Measurements from ENCODE around the gene EMX1.

The EMX1 gene

GRCh38 chr2:72952110-72952823 is 34.9 kb downstream of the EMX1 start:
- Histone ChIP-seq H2AFZ (ENCODE audit: low read length) (no peak overlapping the region), H3K79me1 (ENCODE audit: low read depth, low read length) (no peaks in the 10 kb centered on the region), H4K91ac (ENCODE audit: low read depth, low read length, poor library complexity) (no peak overlapping the region), H3K14ac (ENCODE audit: low read length) (no peak overlapping the region), H3K23ac (ENCODE audit: low read depth, low read length, poor library complexity) (no peak overlapping the region), H3K4ac (ENCODE audit: low read length) (no peak overlapping the region), H2BK5ac (ENCODE audit: low read length) (no peak overlapping the region), H3K4me2 (ENCODE audit: insufficient read depth, low read length, poor library complexity, severe bottlenecking) (no peak overlapping the region), H3K4me1 (ENCODE audit: control insufficient read depth in 2 of 2, insufficient read depth in 1 of 2, low read depth in 1 of 2, low read length in 2 of 2) (peaks cover 8 to 47% of the 10 kb centered on the region in 2 donors), H4K8ac (ENCODE audit: low read depth, low read length) (no peak overlapping the region), H3K4me3 (ENCODE audit: low read length in 2 of 2) (no peak overlapping the region), H2BK120ac (ENCODE audit: low read depth, low read length) (no peak overlapping the region), H3K9ac (ENCODE audit: low read depth, low read length, poor library complexity) (no peak overlapping the region), H3K18ac (ENCODE audit: low read length) (peak overlapping the region; percentile 34), H3K36me3 (replicated peaks in 1 of 2; ENCODE audit: control insufficient read depth in 2 of 2, insufficient read depth in 2 of 2, low read length in 2 of 2) (no peaks in the 10 kb centered on the region), H3K27me3 (ENCODE audit: control insufficient read depth in 3 of 3, insufficient read depth in 3 of 3, low read depth in 1 of 3, low read length in 3 of 3) (peaks cover 0 to 30% (median 0%) of the 10 kb centered on the region in 3 experiments), H3K27ac (replicated peaks; ENCODE audit: low read length) (no peak overlapping the region), H2BK12ac (ENCODE audit: low read length) (no peak overlapping the region), H2AK5ac (ENCODE audit: low read depth, low read length) (peak overlapping the region; percentile 85), H3K9me3 (replicated peaks in 1 of 2; ENCODE audit: control insufficient read depth in 2 of 2, insufficient read depth in 1 of 2, low read depth in 1 of 2, low read length in 2 of 2) (peaks cover 0 to 6% of the 10 kb centered on the region in 2 donors), H2BK15ac (ENCODE audit: low read length) (peak overlapping the region; percentile 72)
- no peak for DNase-seq (ENCODE audit: low spot score)
- WGBS, 2 donors (ENCODE audit: extremely low coverage in 2 of 2, insufficient read length in 2 of 2, insufficient replicate concordance in 1 of 2), result no CpG with 5 or more reads among the region's 8 CpGs

- Histone ChIP-seq H3K9me3 (replicated peaks in 1 of 2; ENCODE audit: control insufficient read depth in 2 of 2, insufficient read depth in 1 of 2, low read depth in 1 of 2, low read length in 2 of 2) (peaks cover 0 to 6% of the 10 kb centered on the region in 2 donors), H2BK120ac (ENCODE audit: low read depth, low read length) (no peak overlapping the region), H3K79me1 (ENCODE audit: low read depth, low read length) (no peaks in the 10 kb centered on the region), H2BK5ac (ENCODE audit: low read length) (no peak overlapping the region), H2BK15ac (ENCODE audit: low read length) (no peak overlapping the region), H4K8ac (ENCODE audit: low read depth, low read length) (no peak overlapping the region), H3K36me3 (replicated peaks in 1 of 2; ENCODE audit: control insufficient read depth in 2 of 2, insufficient read depth in 2 of 2, low read length in 2 of 2) (no peaks in the 10 kb centered on the region), H3K27ac (replicated peaks; ENCODE audit: low read length) (no peak overlapping the region), H4K91ac (ENCODE audit: low read depth, low read length, poor library complexity) (no peak overlapping the region), H2AK5ac (ENCODE audit: low read depth, low read length) (no peak overlapping the region), H3K9ac (ENCODE audit: low read depth, low read length, poor library complexity) (no peak overlapping the region), H2BK12ac (ENCODE audit: low read length) (peak overlapping the region; percentile 16), H3K18ac (ENCODE audit: low read length) (peak overlapping the region; percentile 34), H3K27me3 (ENCODE audit: control insufficient read depth in 3 of 3, insufficient read depth in 3 of 3, low read depth in 1 of 3, low read length in 3 of 3) (peaks cover 0 to 37% (median 0%) of the 10 kb centered on the region in 3 experiments), H3K4ac (ENCODE audit: low read length) (no peak overlapping the region), H3K4me1 (ENCODE audit: control insufficient read depth in 2 of 2, insufficient read depth in 1 of 2, low read depth in 1 of 2, low read length in 2 of 2) (peaks cover 8 to 48% of the 10 kb centered on the region in 2 donors), H3K23ac (ENCODE audit: low read depth, low read length, poor library complexity) (no peak overlapping the region), H3K14ac (ENCODE audit: low read length) (no peak overlapping the region), H3K4me3 (ENCODE audit: low read length in 2 of 2) (no peak overlapping the region), H3K4me2 (ENCODE audit: insufficient read depth, low read length, poor library complexity, severe bottlenecking) (no peak overlapping the region), H2AFZ (ENCODE audit: low read length) (no peak overlapping the region)
- no CpG with 5 or more reads among the region's 14 CpGs for WGBS, 2 donors (ENCODE audit: extremely low coverage in 2 of 2, insufficient read length in 2 of 2, insufficient replicate concordance in 1 of 2)
- no peak for DNase-seq (ENCODE audit: low spot score)
These were observed 35.6 kb downstream of the EMX1 start for GRCh38 chr2:72952961-72953360.

GRCh38 chr2:72953528-72953927 is 36.2 kb downstream of the EMX1 start:
- H3K9me3 ChIP-seq (replicated peaks in 1 of 2; ENCODE audit: control insufficient read depth in 2 of 2, insufficient read depth in 1 of 2, low read depth in 1 of 2, low read length in 2 of 2), result peaks cover 0 to 6% of the 10 kb centered on the region in 2 donors
- H3K9ac ChIP-seq (ENCODE audit: low read depth, low read length, poor library complexity), result no peak overlapping the region
- no peak overlapping the region for H4K91ac ChIP-seq (ENCODE audit: low read depth, low read length, poor library complexity)
- no peaks in the 10 kb centered on the region for H3K36me3 ChIP-seq (replicated peaks in 1 of 2; ENCODE audit: control insufficient read depth in 2 of 2, insufficient read depth in 2 of 2, low read length in 2 of 2)
- WGBS, 2 donors (ENCODE audit: extremely low coverage in 2 of 2, insufficient read length in 2 of 2, insufficient replicate concordance in 1 of 2), result no CpG with 5 or more reads among the region's 1 CpG
- H3K4me3 ChIP-seq (ENCODE audit: low read length in 2 of 2), result no peak overlapping the region
- no peak overlapping the region for H2BK15ac ChIP-seq (ENCODE audit: low read length)
- peaks cover 8 to 48% of the 10 kb centered on the region in 2 donors for H3K4me1 ChIP-seq (ENCODE audit: control insufficient read depth in 2 of 2, insufficient read depth in 1 of 2, low read depth in 1 of 2, low read length in 2 of 2)
- H2AFZ ChIP-seq (ENCODE audit: low read length), result no peak overlapping the region
- no peak overlapping the region for H3K18ac ChIP-seq (ENCODE audit: low read length)
- H3K23ac ChIP-seq (ENCODE audit: low read depth, low read length, poor library complexity), result no peak overlapping the region
- H4K8ac ChIP-seq (ENCODE audit: low read depth, low read length), result no peak overlapping the region
- no peak overlapping the region for H3K4ac ChIP-seq (ENCODE audit: low read length)
- no peak overlapping the region for H3K27ac ChIP-seq (replicated peaks; ENCODE audit: low read length)
- no peaks in the 10 kb centered on the region for H3K79me1 ChIP-seq (ENCODE audit: low read depth, low read length)
- no peak overlapping the region for H3K14ac ChIP-seq (ENCODE audit: low read length)
- H2BK12ac ChIP-seq (ENCODE audit: low read length), result no peak overlapping the region
- no peak overlapping the region for H3K4me2 ChIP-seq (ENCODE audit: insufficient read depth, low read length, poor library complexity, severe bottlenecking)
- H3K27me3 ChIP-seq (ENCODE audit: control insufficient read depth in 3 of 3, insufficient read depth in 3 of 3, low read depth in 1 of 3, low read length in 3 of 3), result peaks cover 0 to 40% (median 0%) of the 10 kb centered on the region in 3 experiments
- no peak overlapping the region for H2BK120ac ChIP-seq (ENCODE audit: low read depth, low read length)
- no peak overlapping the region for H2AK5ac ChIP-seq (ENCODE audit: low read depth, low read length)
- no peak for DNase-seq (ENCODE audit: low spot score)
- no peak overlapping the region for H2BK5ac ChIP-seq (ENCODE audit: low read length)

- Histone ChIP-seq H2AK5ac (ENCODE audit: low read depth, low read length) (peak overlapping the region; percentile 87), H3K27ac (replicated peaks; ENCODE audit: low read length) (peak overlapping the region; percentile 95), H3K27me3 (ENCODE audit: control insufficient read depth in 3 of 3, insufficient read depth in 3 of 3, low read depth in 1 of 3, low read length in 3 of 3) (peaks cover 0 to 40% (median 0%) of the 10 kb centered on the region in 3 experiments), H3K14ac (ENCODE audit: low read length) (no peak overlapping the region), H2AFZ (ENCODE audit: low read length) (no peak overlapping the region), H3K36me3 (replicated peaks in 1 of 2; ENCODE audit: control insufficient read depth in 2 of 2, insufficient read depth in 2 of 2, low read length in 2 of 2) (no peaks in the 10 kb centered on the region), H3K9me3 (replicated peaks in 1 of 2; ENCODE audit: control insufficient read depth in 2 of 2, insufficient read depth in 1 of 2, low read depth in 1 of 2, low read length in 2 of 2) (peaks cover 0 to 6% of the 10 kb centered on the region in 2 donors), H2BK120ac (ENCODE audit: low read depth, low read length) (peak overlapping the region; percentile 47), H3K18ac (ENCODE audit: low read length) (peak overlapping the region; percentile 91), H3K4ac (ENCODE audit: low read length) (no peak overlapping the region), H2BK12ac (ENCODE audit: low read length) (no peak overlapping the region), H3K4me1 (ENCODE audit: control insufficient read depth in 2 of 2, insufficient read depth in 1 of 2, low read depth in 1 of 2, low read length in 2 of 2) (peaks cover 8 to 48% of the 10 kb centered on the region in 2 donors), H3K4me3 (ENCODE audit: low read length in 2 of 2) (no peak overlapping the region), H2BK5ac (ENCODE audit: low read length) (peak overlapping the region; percentile 58), H3K23ac (ENCODE audit: low read depth, low read length, poor library complexity) (no peak overlapping the region), H3K79me1 (ENCODE audit: low read depth, low read length) (no peaks in the 10 kb centered on the region), H2BK15ac (ENCODE audit: low read length) (no peak overlapping the region), H3K4me2 (ENCODE audit: insufficient read depth, low read length, poor library complexity, severe bottlenecking) (no peak overlapping the region), H4K8ac (ENCODE audit: low read depth, low read length) (no peak overlapping the region), H3K9ac (ENCODE audit: low read depth, low read length, poor library complexity) (no peak overlapping the region), H4K91ac (ENCODE audit: low read depth, low read length, poor library complexity) (no peak overlapping the region)
- DNase-seq (ENCODE audit: low spot score), result no peak
- no CpG with 5 or more reads among the region's 4 CpGs for WGBS, 2 donors (ENCODE audit: extremely low coverage in 2 of 2, insufficient read length in 2 of 2, insufficient replicate concordance in 1 of 2)
These were observed 36.7 kb downstream of the EMX1 start for GRCh38 chr2:72953976-72954375.
